OCI-LY3 (cell line): Measurements from ENCODE around the gene CXCL3.

Source experiments
- H2AFZ ChIP-seq: fragments of 200-600, 300-600 bp; shearing (Covaris generic); 2 replicates; pipeline ENCODE4 v1.6.0; 2014; ENCODE audit warnings: antibody characterized with exemption, low read depth, low read length
- H3K27ac ChIP-seq: fragments of 200-600, 300-600 bp; sonication (generic); 2 replicates; pipeline ENCODE4 v1.5.1; 2014; ENCODE audit warnings: mild to moderate bottlenecking, low read length, moderate library complexity, mixed read lengths
- H3K27me3 ChIP-seq: fragments of 200-600, 300-600 bp; sonication (generic); 2 replicates; pipeline ENCODE4 v1.6.1; 2014; ENCODE audit warnings: low read depth, low read length, mixed read lengths
- H3K36me3 ChIP-seq: fragments of 200-600, 300-600 bp; sonication (generic); replicated peaks from 2 replicates; pipeline ENCODE3; 2014; ENCODE audit warnings: low read depth, low read length, mixed read lengths
- H3K4me1 ChIP-seq: fragments of 300-600, 200-600 bp; sonication (generic); 2 replicates; pipeline ENCODE4 v1.6.1; 2014; ENCODE audit warnings: low read length, mixed read lengths
- H3K4me2 ChIP-seq: fragments of 200-600, 300-600 bp; sonication (generic); 2 replicates; pipeline ENCODE4 v1.6.1; 2014; ENCODE audit warnings: low read length, mixed read lengths
- H3K4me3 ChIP-seq: fragments of 300-600, 200-600 bp; sonication (generic); 2 replicates; pipeline ENCODE4 v1.5.1; 2014; ENCODE audit warnings: antibody characterized with exemption, mild to moderate bottlenecking, low read length, moderate library complexity
- H3K79me2 ChIP-seq: fragments of 300-600, 200-600 bp; shearing (Covaris generic); 2 replicates; pipeline ENCODE4 v1.6.1; 2014; ENCODE audit warnings: mild to moderate bottlenecking, low read length, mixed read lengths
- H3K9ac ChIP-seq: fragments of 300-600, 200-600 bp; shearing (Covaris generic); 2 replicates; pipeline ENCODE4 v1.6.0; 2014; ENCODE audit warnings: mild to moderate bottlenecking, low read length, moderate library complexity
- H3K9me3 ChIP-seq: fragments of 200-600, 300-600 bp; shearing (Covaris generic); 2 replicates; pipeline ENCODE4 v1.6.1; 2014; ENCODE audit warnings: low read length, mixed read lengths; ENCODE audit not compliant: insufficient read depth
- H4K20me1 ChIP-seq: fragments of 200-600, 300-600 bp; sonication (generic); 2 replicates; pipeline ENCODE4 v1.6.1; 2016; ENCODE audit warnings: low read length, mixed read lengths; ENCODE audit not compliant: insufficient read depth
- CTCF ChIP-seq: fragments of 200-600, 300-600 bp; sonication (generic); IDR thresholded peaks from 2 replicates; pipeline ENCODE4 v1.5.1; 2014; ENCODE audit warnings: antibody characterized with exemption, low read length, low read depth
- EZH2phosphoT487 ChIP-seq: fragments of 200-600 bp; shearing (Covaris generic); IDR thresholded peaks from 2 replicates; pipeline ENCODE4 v1.6.1; 2018; ENCODE audit warnings: antibody characterized with exemption, mixed run types, low read depth

The CXCL3 gene

GRCh38 chr4:74072739-74073138, 34.2 kb upstream of the CXCL3 start:
- Histone ChIP-seq H3K27ac (no peak overlapping the region), H3K4me3 (no peak overlapping the region), H3K4me2 (no peak overlapping the region), H3K27me3 (no peaks in the 10 kb centered on the region), H2AFZ (no peak overlapping the region), H3K9me3 (no peaks in the 10 kb centered on the region), H4K20me1 (no peaks in the 10 kb centered on the region), H3K4me1 (peaks cover 4% of the 10 kb centered on the region; the same call in 1 of the 2 replicates), H3K9ac (no peak overlapping the region), H3K79me2 (no peaks in the 10 kb centered on the region), H3K36me3 (no peaks in the 10 kb centered on the region)
- TF ChIP-seq CTCF = no peak
- no peak for TF ChIP-seq EZH2phosphoT487

GRCh38 chr4:74067586-74067985, 29.1 kb upstream of the CXCL3 start:
- Histone ChIP-seq H3K36me3 (no peaks in the 10 kb centered on the region), H4K20me1 (no peaks in the 10 kb centered on the region), H3K4me3 (no peak overlapping the region), H3K27ac (no peak overlapping the region), H2AFZ (no peak overlapping the region), H3K4me1 (no peaks in the 10 kb centered on the region), H3K79me2 (no peaks in the 10 kb centered on the region), H3K4me2 (no peak overlapping the region), H3K27me3 (no peaks in the 10 kb centered on the region), H3K9ac (no peak overlapping the region), H3K9me3 (no peaks in the 10 kb centered on the region)
- TF ChIP-seq EZH2phosphoT487 = no peak
- no peak for TF ChIP-seq CTCF

DNA sequence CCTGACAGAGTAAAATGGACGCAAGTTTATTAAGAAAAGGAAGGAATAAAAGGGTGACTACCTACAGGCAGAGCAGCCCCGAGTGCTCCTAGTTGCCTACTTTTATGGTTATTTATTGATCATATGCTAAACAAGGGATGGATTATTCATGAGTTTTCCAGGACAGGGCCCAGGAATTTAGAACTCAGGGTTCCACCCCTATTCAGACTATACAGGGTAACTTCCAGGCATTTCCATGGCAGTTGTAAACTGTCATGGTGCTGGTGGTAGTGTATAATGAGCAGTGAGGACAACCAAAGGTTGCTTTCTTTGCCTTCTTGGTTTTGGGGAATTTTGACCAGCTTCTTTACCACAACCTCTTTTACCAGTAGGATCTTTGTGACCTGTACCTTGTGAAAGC, 27.7 kb upstream of the CXCL3 start:
- Histone ChIP-seq H4K20me1 (no peaks in the 10 kb centered on the region), H3K79me2 (no peaks in the 10 kb centered on the region), H3K4me2 (no peak overlapping the region), H2AFZ (no peak overlapping the region), H3K27ac (no peak overlapping the region), H3K4me3 (no peak overlapping the region), H3K4me1 (no peaks in the 10 kb centered on the region), H3K9me3 (no peaks in the 10 kb centered on the region), H3K9ac (no peak overlapping the region), H3K36me3 (no peaks in the 10 kb centered on the region), H3K27me3 (no peaks in the 10 kb centered on the region)
- TF ChIP-seq CTCF (no peak), EZH2phosphoT487 (no peak)

- Histone ChIP-seq H3K4me3 (no peak overlapping the region), H3K79me2 (no peaks in the 10 kb centered on the region), H3K27me3 (no peaks in the 10 kb centered on the region), H3K4me2 (no peak overlapping the region), H2AFZ (no peak overlapping the region), H3K9me3 (no peaks in the 10 kb centered on the region), H3K4me1 (no peaks in the 10 kb centered on the region), H3K9ac (no peak overlapping the region), H3K27ac (no peak overlapping the region), H4K20me1 (no peaks in the 10 kb centered on the region), H3K36me3 (no peaks in the 10 kb centered on the region)
- no peak for TF ChIP-seq EZH2phosphoT487
- no peak for TF ChIP-seq CTCF
These were observed 26.7 kb upstream of the CXCL3 start for GRCh38 chr4:74065115-74065642.
